B cell (primary cell): Measurements from ENCODE around the gene ERBB4.

ENCODE experiments used
- EZH2 ChIP-seq: IDR thresholded peaks from 2 replicates; pipeline ENCODE4 v1.6.1; 2012; ENCODE audit warnings: borderline replicate concordance, low read depth, mild to moderate bottlenecking, moderate library complexity, low read length; ENCODE audit not compliant: insufficient read depth, poor library complexity, severe bottlenecking
- TF ChIP-seq, protein P1 (sequence below): fragments of 200-600 bp; IDR thresholded peaks from one replicate; pipeline ENCODE4 v1.8.0; 2022; ENCODE audit warnings: antibody characterized with exemption, mild to moderate bottlenecking

DNA sequence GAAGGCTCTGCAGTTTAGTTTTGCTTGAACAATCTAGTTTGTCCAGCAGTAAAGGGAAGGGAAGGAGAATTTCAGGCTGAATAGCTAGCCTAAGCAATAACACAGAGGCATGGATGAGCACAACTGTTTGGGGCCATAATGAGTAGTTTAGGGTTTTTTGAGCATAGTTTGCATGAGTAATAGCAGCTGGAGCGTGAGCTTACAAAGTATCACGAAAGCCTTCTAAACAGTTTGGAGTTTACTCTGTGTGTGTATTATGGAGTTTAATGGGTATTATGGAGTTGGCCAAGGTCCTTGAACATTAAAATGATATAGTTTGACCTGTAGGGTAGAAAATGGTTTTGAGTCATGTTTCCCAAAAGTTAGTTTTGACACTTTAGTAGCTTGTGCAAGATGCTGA lies 782.3 kb downstream of the ERBB4 start:
- TF ChIP-seq, protein P1, sequence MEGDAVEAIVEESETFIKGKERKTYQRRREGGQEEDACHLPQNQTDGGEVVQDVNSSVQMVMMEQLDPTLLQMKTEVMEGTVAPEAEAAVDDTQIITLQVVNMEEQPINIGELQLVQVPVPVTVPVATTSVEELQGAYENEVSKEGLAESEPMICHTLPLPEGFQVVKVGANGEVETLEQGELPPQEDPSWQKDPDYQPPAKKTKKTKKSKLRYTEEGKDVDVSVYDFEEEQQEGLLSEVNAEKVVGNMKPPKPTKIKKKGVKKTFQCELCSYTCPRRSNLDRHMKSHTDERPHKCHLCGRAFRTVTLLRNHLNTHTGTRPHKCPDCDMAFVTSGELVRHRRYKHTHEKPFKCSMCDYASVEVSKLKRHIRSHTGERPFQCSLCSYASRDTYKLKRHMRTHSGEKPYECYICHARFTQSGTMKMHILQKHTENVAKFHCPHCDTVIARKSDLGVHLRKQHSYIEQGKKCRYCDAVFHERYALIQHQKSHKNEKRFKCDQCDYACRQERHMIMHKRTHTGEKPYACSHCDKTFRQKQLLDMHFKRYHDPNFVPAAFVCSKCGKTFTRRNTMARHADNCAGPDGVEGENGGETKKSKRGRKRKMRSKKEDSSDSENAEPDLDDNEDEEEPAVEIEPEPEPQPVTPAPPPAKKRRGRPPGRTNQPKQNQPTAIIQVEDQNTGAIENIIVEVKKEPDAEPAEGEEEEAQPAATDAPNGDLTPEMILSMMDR = no peak
- TF ChIP-seq EZH2 = no peak
